Measurements from ENCODE around the gene FYB2.

The FYB2 gene

DNA sequence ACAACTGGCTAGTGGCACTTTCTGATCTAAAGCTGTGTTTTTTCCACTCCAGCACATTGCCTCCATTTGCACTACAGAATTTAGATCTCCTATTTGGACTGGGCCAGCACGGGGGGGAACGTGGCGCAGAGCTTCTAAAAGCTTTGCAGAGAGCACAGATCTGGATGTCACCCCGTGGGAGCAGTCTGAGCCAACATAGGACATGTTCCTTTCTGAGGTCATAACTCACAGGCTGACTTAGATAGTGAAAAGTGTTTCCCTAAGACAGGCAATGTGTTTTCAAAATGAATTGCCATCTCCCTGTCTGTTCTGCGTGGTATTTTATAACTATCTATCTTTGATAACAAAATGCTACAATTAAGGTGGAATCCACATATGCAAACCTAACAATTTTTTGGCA lies 31.7 kb upstream of the FYB2 start:
- Histone ChIP-seq H3K9me3 (ENCODE audit: control insufficient read depth, insufficient read depth, low read length) (no peaks in the 10 kb centered on the region), H3K4me1 (ENCODE audit: control insufficient read depth, insufficient read depth, low read length) (no peaks in the 10 kb centered on the region; the same call in 1 of the 2 replicates), H3K27ac (ENCODE audit: low read length) (no peak overlapping the region), H3K36me3 (ENCODE audit: control insufficient read depth, insufficient read depth, low read length) (no peaks in the 10 kb centered on the region), H3K27me3 (ENCODE audit: control insufficient read depth, insufficient read depth, low read length) (no peaks in the 10 kb centered on the region), H3K4me3 (ENCODE audit: low read length) (no peak overlapping the region)
- WGBS (ENCODE audit: insufficient coverage, insufficient read length): no CpG with 5 or more reads among the region's 5 CpGs
- DNase-seq (ENCODE audit: low read depth, low spot score): no peak

GRCh38 chr1:56850411-56850810 lies 31.2 kb upstream of the FYB2 start:
- WGBS (ENCODE audit: insufficient coverage, insufficient read length): no CpG with 5 or more reads among the region's 2 CpGs
- H3K27ac ChIP-seq (ENCODE audit: low read length): no peak overlapping the region
- no peaks in the 10 kb centered on the region for H3K36me3 ChIP-seq (ENCODE audit: control insufficient read depth, insufficient read depth, low read length)
- H3K27me3 ChIP-seq (ENCODE audit: control insufficient read depth, insufficient read depth, low read length): no peaks in the 10 kb centered on the region
- no peak overlapping the region for H3K4me3 ChIP-seq (ENCODE audit: low read length)
- no peaks in the 10 kb centered on the region for H3K9me3 ChIP-seq (ENCODE audit: control insufficient read depth, insufficient read depth, low read length)
- no peak for DNase-seq (ENCODE audit: low read depth, low spot score)
- H3K4me1 ChIP-seq (ENCODE audit: control insufficient read depth, insufficient read depth, low read length): no peaks in the 10 kb centered on the region; the same call in 1 of the 2 replicates

GRCh38 chr1:56849750-56850149 lies 30.5 kb upstream of the FYB2 start:
- Histone ChIP-seq H3K36me3 (ENCODE audit: control insufficient read depth, insufficient read depth, low read length) (no peaks in the 10 kb centered on the region), H3K27ac (ENCODE audit: low read length) (no peak overlapping the region), H3K4me3 (ENCODE audit: low read length) (no peak overlapping the region), H3K9me3 (ENCODE audit: control insufficient read depth, insufficient read depth, low read length) (no peaks in the 10 kb centered on the region), H3K27me3 (ENCODE audit: control insufficient read depth, insufficient read depth, low read length) (no peaks in the 10 kb centered on the region), H3K4me1 (ENCODE audit: control insufficient read depth, insufficient read depth, low read length) (peaks cover 2% of the 10 kb centered on the region; the same call in 1 of the 2 replicates)
- no CpG with 5 or more reads among the region's 7 CpGs for WGBS (ENCODE audit: insufficient coverage, insufficient read length)
- DNase-seq (ENCODE audit: low read depth, low spot score): no peak

GRCh38 chr1:56845343-56845742 lies 26.1 kb upstream of the FYB2 start:
- no peak overlapping the region for H3K4me3 ChIP-seq (ENCODE audit: low read length)
- DNase-seq (ENCODE audit: low read depth, low spot score): no peak
- WGBS (ENCODE audit: insufficient coverage, insufficient read length): no CpG with 5 or more reads among the region's 3 CpGs

GRCh38 chr1:56844545-56845136 lies 25.4 kb upstream of the FYB2 start:
- no peak for DNase-seq (ENCODE audit: low read depth, low spot score)
- Histone ChIP-seq H3K27ac (ENCODE audit: low read length) (no peak overlapping the region), H3K4me3 (ENCODE audit: low read length) (no peak overlapping the region), H3K36me3 (ENCODE audit: control insufficient read depth, insufficient read depth, low read length) (no peaks in the 10 kb centered on the region), H3K4me1 (ENCODE audit: control insufficient read depth, insufficient read depth, low read length) (peaks cover 2% of the 10 kb centered on the region; the same call in 1 of the 2 replicates), H3K9me3 (ENCODE audit: control insufficient read depth, insufficient read depth, low read length) (no peaks in the 10 kb centered on the region), H3K27me3 (ENCODE audit: control insufficient read depth, insufficient read depth, low read length) (no peaks in the 10 kb centered on the region)
- WGBS (ENCODE audit: insufficient coverage, insufficient read length): no CpG with 5 or more reads among the region's 9 CpGs

More at GRCh38 chr1:56845343-56845742, 26.1 kb upstream of the FYB2 start:
- H3K36me3 ChIP-seq (ENCODE audit: control insufficient read depth, insufficient read depth, low read length): no peaks in the 10 kb centered on the region
- H3K27me3 ChIP-seq (ENCODE audit: control insufficient read depth, insufficient read depth, low read length): no peaks in the 10 kb centered on the region
- H3K27ac ChIP-seq (ENCODE audit: low read length): no peak overlapping the region
- H3K9me3 ChIP-seq (ENCODE audit: control insufficient read depth, insufficient read depth, low read length): no peaks in the 10 kb centered on the region
- H3K4me1 ChIP-seq (ENCODE audit: control insufficient read depth, insufficient read depth, low read length): peaks cover 2% of the 10 kb centered on the region; the same call in 1 of the 2 replicates

DNA sequence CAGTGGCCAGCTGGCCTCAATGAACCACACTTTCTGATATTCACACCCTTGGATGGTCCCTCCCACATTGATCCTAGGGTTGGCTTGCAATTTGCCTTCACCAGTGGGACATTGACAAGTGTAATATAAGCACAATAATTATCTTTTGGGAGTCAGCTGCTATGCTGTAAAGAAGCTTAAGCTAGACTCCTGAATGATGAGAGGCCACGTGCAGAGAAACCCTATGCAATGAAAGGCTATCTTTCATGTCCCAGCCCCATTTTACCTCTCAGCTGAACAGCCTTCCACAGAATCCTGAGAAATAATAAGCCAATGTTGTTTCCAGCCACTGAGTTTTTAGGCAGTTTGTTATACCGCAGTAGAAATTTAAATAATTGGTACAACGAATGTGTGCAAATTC lies 24.3 kb upstream of the FYB2 start:
- WGBS (ENCODE audit: insufficient coverage, insufficient read length): no CpG with 5 or more reads among the region's 3 CpGs

DNA sequence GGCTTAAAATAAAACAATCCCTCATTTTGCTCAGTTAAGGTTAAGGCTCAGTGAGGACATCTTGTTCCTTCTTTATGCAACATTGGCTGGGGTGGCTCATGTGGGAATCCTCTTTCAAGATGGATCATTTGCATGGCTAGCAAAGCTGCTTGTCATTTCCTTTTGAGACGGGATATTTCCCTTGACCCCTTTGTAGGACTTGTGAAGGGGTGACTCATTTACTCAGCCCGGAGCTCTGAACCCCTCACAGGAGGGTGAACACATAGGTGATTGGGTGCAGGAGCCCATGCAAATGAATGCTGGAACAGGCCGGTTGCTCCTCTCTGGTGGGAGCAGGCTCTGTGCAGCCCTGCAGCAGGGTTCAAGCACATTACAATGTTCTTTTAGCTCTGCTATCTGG lies 19.6 kb upstream of the FYB2 start:
- WGBS (ENCODE audit: insufficient coverage, insufficient read length): no CpG with 5 or more reads among the region's 3 CpGs
- Histone ChIP-seq H3K4me3 (ENCODE audit: low read length) (no peak overlapping the region), H3K9me3 (ENCODE audit: control insufficient read depth, insufficient read depth, low read length) (no peaks in the 10 kb centered on the region), H3K4me1 (ENCODE audit: control insufficient read depth, insufficient read depth, low read length) (no peaks in the 10 kb centered on the region), H3K27ac (ENCODE audit: low read length) (no peak overlapping the region), H3K36me3 (ENCODE audit: control insufficient read depth, insufficient read depth, low read length) (no peaks in the 10 kb centered on the region), H3K27me3 (ENCODE audit: control insufficient read depth, insufficient read depth, low read length) (no peaks in the 10 kb centered on the region)
- DNase-seq (ENCODE audit: low read depth, low spot score): no peak

More for the DNA sequence above, 24.3 kb upstream of the FYB2 start:
- DNase-seq (ENCODE audit: low read depth, low spot score): no peak
- no peak overlapping the region for H3K27ac ChIP-seq (ENCODE audit: low read length)
- H3K9me3 ChIP-seq (ENCODE audit: control insufficient read depth, insufficient read depth, low read length): no peaks in the 10 kb centered on the region
- no peaks in the 10 kb centered on the region for H3K36me3 ChIP-seq (ENCODE audit: control insufficient read depth, insufficient read depth, low read length)
- peaks cover 2% of the 10 kb centered on the region; the same call in 1 of the 2 replicates for H3K4me1 ChIP-seq (ENCODE audit: control insufficient read depth, insufficient read depth, low read length)
- no peak overlapping the region for H3K4me3 ChIP-seq (ENCODE audit: low read length)
- no peaks in the 10 kb centered on the region for H3K27me3 ChIP-seq (ENCODE audit: control insufficient read depth, insufficient read depth, low read length)

DNA sequence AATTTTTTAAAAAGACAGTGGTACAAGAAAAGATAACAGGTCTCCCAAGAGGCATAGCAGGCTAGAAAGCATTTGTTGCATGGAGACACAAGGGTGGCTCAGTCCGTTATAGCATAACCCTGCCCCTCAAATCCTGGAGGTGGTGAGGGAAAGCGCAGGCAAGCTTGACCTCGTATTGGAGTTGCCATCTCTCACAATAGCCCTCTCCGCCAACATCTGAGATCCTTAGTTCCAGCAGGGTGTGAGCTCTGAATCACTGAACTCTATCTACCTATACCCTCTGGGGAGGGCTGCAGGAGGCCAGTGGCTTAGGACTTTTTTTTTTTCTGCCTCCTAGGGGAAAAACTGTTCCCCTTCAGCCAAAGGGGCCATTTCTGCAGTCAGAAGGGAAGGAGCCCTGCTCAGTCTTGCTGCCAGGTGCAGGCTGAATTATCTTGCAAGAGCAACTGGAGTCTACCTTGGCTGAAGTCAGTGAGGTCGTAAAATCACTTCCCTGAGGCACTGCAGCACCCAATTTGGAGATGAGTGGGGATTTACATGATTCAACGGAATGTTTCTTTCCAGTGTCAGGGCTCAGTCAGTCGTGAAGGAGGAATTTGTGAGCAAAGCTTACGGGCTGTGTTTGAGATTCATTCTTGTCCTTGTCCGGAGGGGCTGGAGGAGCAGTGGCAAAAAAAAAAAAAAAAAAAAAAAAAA lies 18.2 kb upstream of the FYB2 start:
- Histone ChIP-seq H3K4me3 (ENCODE audit: low read length) (no peak overlapping the region), H3K9me3 (ENCODE audit: control insufficient read depth, insufficient read depth, low read length) (no peaks in the 10 kb centered on the region), H3K27ac (ENCODE audit: low read length) (no peak overlapping the region), H3K36me3 (ENCODE audit: control insufficient read depth, insufficient read depth, low read length) (no peaks in the 10 kb centered on the region), H3K4me1 (ENCODE audit: control insufficient read depth, insufficient read depth, low read length) (no peaks in the 10 kb centered on the region), H3K27me3 (ENCODE audit: control insufficient read depth, insufficient read depth, low read length) (no peaks in the 10 kb centered on the region)
- no CpG with 5 or more reads among the region's 9 CpGs for WGBS (ENCODE audit: insufficient coverage, insufficient read length)
- no peak for DNase-seq (ENCODE audit: low read depth, low spot score)

DNA sequence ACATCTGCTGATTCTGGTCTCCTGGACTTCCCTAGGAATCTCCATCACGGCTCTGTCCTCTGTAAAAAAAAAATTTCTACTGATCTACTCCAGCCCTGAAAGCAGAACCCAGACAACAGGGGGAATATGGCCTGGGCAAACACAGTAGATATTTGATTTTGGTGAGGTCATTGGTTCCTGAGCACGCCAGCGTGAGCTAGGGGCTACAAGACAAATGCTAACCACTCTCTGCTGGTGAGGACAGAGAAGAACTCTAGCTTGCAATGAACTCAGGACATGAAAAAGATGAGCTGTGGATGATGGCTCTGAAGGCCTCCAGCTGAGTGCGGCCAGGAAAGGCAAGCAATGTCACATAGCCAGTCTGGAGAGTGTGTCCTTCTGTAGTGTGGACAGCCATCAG lies 17.2 kb upstream of the FYB2 start:
- DNase-seq (ENCODE audit: low read depth, low spot score): no peak
- Histone ChIP-seq H3K4me1 (ENCODE audit: control insufficient read depth, insufficient read depth, low read length) (no peaks in the 10 kb centered on the region), H3K27ac (ENCODE audit: low read length) (no peak overlapping the region), H3K27me3 (ENCODE audit: control insufficient read depth, insufficient read depth, low read length) (no peaks in the 10 kb centered on the region), H3K36me3 (ENCODE audit: control insufficient read depth, insufficient read depth, low read length) (no peaks in the 10 kb centered on the region), H3K9me3 (ENCODE audit: control insufficient read depth, insufficient read depth, low read length) (no peaks in the 10 kb centered on the region), H3K4me3 (ENCODE audit: low read length) (no peak overlapping the region)
- WGBS (ENCODE audit: insufficient coverage, insufficient read length): no CpG with 5 or more reads among the region's 4 CpGs

DNA sequence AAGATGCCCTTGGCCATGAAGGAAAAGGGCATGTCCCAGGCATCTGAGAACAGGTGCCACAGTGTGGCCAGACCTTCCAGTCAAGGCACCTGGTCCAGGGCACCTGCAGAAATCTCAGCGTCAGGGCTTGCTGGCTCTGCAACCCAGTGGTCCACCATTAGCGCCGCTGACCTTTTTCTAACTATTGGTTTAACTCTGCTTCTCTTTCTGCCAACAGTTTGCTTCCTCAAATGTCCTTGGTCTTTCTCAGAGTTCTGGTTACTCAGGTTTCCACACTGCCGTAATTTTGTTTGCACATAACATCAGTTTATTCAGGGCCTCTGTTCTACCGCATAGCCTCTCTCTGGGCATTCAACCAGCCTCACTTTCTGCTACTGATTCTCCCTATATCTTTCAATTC lies 16.5 kb upstream of the FYB2 start:
- no peak for DNase-seq (ENCODE audit: low read depth, low spot score)
- no CpG with 5 or more reads among the region's 5 CpGs for WGBS (ENCODE audit: insufficient coverage, insufficient read length)
- no peaks in the 10 kb centered on the region for H3K36me3 ChIP-seq (ENCODE audit: control insufficient read depth, insufficient read depth, low read length)

More for the DNA sequence above, 16.5 kb upstream of the FYB2 start:
- H3K27ac ChIP-seq (ENCODE audit: low read length): no peak overlapping the region
- no peaks in the 10 kb centered on the region for H3K4me1 ChIP-seq (ENCODE audit: control insufficient read depth, insufficient read depth, low read length)
- no peaks in the 10 kb centered on the region for H3K9me3 ChIP-seq (ENCODE audit: control insufficient read depth, insufficient read depth, low read length)
- no peak overlapping the region for H3K4me3 ChIP-seq (ENCODE audit: low read length)
- no peaks in the 10 kb centered on the region for H3K27me3 ChIP-seq (ENCODE audit: control insufficient read depth, insufficient read depth, low read length)
